ENCODE results near the gene C22orf23.
A peak's percentile ranks its signal among the peaks of the same experiment; 100 is the strongest.

GRCh38 chr22:37985751-37986281 lies 32.4 kb upstream of the C22orf23 start:
- TF ChIP-seq CTCF (IDR thresholded peaks at IDR 0.05) = no peak
- peak in 1 of 2 donors; percentile 58 for TF ChIP-seq EP300 (IDR thresholded peaks at IDR 0.05)

Data from tibial nerve (tissue), 4 donors.